Islet precursor cell (in vitro differentiated cells): ENCODE results near the gene ZNF630.
"Not testable (repeated sequence)": the region's sequence is repeated elsewhere in the genome, so short reads cannot be mapped to it uniquely, and the experiment has no call there.

Source experiments
- DNase-seq: peaks from one replicate; pipeline ENCODE4 v3.0.0-alpha.2; 2018

ZNF630 gene

GRCh38 chrX:48071064-48071985 is at the start of gene ZNF630:
Gene ZNF630, minus strand, starts transcription at chrX:48071640. Its CDS starts 4,754 bp downstream, at chrX:48066886.
- DNase-seq = peak; percentile 86

DNA sequence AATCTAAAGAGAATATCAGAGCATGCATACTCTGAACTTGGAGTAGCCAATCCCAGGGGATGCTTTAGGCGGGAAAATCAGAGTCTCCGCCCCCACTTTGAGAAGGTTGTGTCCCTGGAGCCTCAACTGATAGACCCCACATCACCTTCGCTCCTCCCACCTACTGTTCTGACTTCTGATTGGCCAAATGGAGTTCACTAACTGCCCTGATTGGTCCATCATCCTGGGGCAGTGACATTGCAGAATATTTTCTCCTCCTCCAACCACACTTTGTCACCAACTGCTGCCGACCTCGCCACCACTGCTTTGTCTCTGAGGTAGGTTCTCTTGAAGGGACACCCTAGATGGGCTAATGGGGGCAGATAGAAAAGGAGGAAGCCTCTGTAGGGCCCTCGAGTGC is 36.3 kb upstream of the ZNF630 start:
- DNase-seq = no peak

- DNase-seq = no peak
These were observed 31.5 kb upstream of the ZNF630 start for GRCh38 chrX:48102874-48103374.

DNA sequence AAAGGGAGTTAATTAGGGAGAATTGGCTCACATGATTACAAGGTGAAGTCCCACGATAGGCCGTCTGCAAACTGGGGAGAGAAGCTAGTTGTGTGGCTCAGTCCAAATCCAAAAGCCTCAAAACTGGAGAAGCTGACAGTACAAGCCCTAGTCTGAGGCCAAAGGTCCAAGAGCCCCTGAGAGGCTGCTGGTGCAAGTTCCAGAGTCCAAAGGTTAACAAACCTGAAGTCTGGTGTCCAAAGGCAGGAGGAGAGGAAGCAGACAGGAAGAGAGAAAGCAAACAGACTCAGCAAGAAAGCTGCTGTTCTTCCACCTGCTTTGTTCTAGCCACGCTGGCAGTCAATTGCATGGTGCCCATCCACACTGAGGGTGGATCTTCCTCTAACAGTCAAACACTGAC is 30.0 kb upstream of the ZNF630 start:
- DNase-seq = no peak

GRCh38 chrX:48092558-48092957 is 21.1 kb upstream of the ZNF630 start:
- DNase-seq = not testable (repeated sequence)

DNA sequence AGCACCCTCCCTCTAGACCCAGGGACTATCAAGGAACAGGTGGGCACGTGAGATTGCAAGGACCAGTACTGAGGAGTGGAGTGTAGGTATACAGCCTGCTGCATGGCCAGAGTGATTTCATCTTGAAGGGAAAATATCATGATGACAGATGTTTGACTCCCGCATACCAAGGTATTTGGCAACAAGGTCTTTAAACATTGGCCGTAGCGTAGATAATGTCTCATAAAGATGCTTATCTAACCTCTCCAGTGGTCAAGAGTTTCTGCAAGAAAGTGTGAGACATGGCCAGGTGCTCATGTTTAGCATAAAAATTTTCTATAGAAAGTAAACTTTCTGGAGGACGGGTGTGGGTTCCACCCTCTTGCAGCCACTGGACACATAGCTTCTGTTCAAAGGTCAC is 18.7 kb upstream of the ZNF630 start:
- no peak for DNase-seq

- DNase-seq = no peak
These were observed 14.6 kb upstream of the ZNF630 start for GRCh38 chrX:48086082-48086481.

DNA sequence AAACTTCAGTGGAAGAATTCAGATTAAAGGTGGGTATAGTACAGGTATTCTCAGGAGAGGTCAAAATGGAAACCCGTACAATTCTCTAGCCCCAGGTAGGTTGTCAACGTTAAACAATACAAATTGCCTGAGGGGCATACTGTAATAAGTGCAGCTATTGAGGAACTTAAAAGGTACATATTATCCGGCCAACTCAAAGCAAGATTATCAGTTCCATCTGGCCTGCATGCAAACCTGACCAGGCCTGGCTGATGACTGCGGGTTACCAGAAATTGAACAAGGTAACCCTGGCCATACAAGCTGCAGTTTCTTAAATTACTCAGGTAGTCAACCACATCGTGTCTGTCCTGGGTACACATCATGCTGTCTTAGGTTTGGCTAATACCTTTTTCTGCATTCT is 12.3 kb upstream of the ZNF630 start:
- DNase-seq = peak; percentile 58

DNA sequence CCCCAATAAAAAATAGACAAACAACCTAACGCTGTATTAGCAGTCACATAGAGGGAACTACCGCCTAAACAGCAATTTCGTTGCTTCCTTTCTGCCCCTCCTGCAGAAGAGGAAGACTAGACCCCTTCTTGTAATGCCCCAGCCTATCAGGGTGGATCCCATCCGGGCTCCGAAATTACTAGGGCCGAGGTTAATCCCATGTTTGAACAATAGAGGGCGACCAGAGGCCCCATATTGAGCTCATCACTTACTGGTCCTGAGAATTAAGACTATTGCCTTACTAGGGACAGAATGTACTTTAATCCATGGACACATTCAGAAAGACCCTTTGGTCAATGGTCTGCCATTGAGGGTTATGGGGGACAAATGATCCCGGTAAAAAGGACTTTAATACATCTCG is 11.8 kb upstream of the ZNF630 start:
- DNase-seq = no peak

DNA sequence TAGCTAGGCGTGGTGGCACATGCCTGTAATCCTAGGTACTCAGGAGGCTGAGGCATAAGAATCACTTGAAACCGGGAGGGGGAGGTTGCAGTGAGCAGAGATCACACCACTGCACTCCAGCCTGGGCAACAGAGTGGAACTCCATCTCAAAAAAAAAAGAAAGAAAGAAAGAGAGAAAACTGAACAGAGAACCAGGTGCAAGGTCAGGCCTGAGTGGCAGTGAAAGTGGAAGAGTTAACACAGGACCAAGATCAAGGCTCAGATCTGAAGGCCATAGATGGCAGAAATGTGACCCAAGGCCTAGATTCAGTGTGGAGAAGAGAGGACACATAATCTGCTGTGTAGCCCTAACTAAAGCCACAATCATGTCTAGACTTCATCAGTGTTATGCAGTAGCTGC is 4.9 kb upstream of the ZNF630 start:
- no peak for DNase-seq

DNA sequence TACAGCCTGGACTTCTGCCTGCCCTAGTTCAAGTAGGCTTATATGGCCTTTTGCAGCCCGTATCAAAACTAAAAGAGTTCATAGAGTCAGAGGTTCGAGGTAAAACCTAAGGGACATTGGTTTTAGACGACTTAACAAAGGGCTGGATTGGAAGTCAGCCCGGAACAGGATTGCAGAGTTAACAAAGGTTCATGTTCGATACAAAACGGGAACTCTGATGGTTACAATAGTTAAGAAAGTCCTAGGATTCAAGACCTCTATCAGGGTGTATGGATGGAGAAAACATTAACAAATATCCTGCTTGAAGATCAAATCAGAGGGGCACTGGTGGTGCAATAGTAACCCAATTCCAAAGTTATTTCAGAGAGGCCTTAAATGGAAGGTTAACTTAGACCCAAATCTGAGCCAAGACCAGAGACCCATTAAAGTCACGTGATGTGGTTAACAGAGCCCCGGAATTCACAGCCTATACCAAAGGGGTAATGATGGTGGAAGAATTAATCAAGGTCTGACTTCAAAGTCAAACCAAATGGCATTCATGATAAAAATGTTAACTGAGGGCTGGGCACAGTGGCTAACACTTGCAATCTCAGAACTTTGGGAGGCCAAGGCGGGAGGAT is 656 bp upstream of the ZNF630 start:
- DNase-seq = no peak

DNA sequence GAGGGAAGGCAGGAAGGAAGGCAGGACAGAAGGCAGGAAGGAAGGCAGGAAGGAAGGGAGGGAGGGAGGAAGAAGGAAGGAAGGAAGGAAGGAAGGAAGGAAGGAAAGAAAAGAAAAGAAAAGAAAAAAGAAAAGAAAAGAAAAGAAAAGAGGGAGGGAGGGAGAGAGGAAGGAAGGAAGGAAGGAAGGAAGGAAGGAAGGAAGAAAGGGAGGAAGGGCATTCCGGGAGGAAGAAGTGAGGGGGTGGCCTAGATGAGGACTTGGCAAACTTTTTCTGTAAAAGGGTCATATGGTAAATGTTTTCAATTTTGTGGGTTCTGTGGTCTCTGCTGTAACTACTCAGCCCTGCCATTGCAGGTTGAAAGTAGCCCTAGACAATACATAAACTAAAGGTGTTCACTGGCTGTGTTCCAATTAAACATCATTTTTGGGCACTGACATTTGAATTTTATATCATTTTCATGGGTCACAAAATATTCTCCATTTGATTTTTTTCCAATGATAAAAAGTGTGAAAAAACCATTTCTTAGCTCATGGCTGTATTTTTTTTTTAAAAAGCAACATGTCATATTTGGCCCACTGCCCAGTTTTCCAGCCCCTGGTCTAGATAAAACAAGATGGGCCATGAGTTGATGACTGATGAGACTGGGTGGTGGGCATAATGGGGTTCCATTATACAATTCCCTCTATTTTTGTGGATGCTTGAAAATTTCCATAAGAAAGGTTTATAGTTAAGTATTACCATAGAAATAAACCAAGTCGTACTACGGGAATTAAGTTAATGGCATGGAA is 3.1 kb downstream of the ZNF630 start:
- no peak for DNase-seq

DNA sequence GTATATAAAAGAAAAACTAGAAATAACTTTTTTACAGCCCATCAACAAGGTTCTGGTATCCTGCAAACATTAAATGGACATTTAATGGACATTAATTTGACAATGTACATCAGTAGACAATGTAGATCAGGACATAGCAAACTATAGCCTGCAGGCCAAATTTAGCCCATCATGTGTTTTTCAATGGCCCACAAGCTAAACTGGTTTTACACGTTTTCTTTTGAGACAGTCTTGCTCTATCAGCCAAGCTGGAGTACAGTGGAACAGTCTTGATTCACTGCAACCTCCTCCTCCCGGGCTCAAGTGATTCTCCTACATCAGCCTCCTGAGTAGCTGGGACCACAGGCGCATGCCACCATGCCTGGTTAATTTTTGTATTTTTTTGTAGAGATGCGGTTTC is 7.2 kb downstream of the ZNF630 start:
- DNase-seq = no peak

GRCh38 chrX:48059296-48059639 is 12.2 kb downstream of the ZNF630 start:
- DNase-seq = no peak

DNA sequence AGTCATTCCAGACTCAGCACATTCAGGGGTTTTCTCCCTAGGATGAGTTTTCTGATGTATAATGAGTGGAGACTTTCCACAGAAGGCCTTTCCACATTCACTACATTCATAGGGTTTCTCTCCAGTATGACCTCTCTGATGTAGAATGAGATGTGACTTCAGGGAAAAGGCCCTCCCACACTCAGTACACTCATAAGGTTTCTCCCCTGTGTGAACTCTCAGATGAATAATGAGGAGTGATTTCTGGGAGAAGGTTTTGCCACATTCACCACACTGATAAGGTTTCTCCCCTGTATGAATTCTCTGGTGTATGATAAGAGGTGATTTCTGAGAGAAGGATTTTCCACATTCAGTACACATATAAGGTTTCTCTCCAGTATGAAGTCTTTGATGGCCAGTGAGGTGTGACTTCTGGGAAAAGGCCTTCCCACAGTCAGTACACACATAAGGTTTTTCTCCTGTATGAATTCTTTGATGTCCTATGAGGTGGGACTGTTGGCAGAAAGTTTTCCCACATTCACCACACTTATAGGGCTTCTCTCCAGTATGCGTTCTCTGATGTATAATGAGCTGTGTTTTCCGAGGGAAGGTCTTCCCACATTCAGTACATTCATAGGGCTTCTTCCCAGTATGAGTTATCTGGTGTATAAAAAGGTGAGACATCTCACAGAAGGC is 12.7 kb downstream of the ZNF630 start:
- DNase-seq = no peak

GRCh38 chrX:48046846-48047245 is 24.6 kb downstream of the ZNF630 start:
- DNase-seq = no peak

DNA sequence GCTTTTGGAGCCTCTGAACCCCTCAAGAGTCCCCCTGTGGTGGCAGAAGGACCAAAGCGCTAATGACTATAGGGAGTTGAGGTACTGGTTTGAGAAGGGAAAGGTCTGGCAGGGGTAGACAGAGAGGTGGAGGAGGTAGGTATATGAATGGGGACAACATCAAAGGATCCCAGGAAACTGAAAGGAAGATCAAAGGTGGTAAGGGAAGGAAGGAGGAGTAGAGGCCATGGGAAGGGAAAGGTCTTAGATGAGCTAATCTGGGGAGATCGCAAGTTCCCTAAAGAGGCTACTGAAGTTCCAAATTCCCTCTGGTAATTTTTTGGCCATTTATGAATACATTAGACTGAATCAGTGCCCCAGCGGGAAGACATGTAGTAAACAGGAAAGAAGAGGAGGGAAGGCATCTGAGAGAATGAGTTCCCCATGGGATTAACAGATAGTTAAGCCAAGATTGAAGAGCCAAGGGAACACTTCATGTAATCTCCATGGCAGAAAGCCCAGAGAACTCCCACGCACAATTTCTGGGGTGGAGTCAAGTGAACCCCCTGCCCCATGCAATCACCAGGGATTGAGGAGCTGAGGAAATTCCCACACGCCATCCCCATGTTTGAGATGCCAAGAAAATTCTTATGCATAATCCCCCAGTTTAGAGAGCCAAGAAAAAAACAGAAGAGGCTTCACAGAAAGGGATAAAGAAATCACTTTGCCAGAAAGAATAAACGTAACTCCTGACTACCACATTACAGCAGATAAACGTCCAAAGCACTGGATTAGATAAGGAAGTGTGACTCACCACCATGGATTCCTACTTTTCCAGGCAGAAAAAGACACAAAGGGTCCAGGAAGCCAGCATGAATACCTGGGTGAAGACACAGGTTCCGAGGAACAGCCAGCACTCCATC is 25.8 kb downstream of the ZNF630 start:
- peak; percentile 70 for DNase-seq

DNA sequence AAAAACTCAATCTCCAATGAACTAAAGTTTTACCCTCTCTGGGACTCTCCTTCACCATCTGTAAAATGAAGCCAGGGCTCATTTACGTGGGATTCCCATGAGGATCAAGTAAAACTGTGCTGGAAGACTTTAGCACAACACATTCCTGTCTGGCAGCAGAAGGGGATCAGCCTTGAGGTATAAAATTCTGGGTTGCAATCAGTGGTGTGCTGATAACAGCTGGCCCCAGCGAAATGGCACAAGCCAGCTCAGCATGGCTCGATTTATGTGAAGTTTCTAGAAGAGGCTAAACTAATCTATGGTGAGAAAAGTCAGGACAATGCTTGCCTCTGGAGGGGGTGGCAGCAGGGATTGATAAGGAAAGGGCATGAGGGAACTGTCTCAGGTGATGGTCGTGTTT is 28.4 kb downstream of the ZNF630 start:
- DNase-seq = peak; percentile 50

- DNase-seq = peak; percentile 47
These were observed 35.5 kb downstream of the ZNF630 start for GRCh38 chrX:48035891-48036290.

DNA sequence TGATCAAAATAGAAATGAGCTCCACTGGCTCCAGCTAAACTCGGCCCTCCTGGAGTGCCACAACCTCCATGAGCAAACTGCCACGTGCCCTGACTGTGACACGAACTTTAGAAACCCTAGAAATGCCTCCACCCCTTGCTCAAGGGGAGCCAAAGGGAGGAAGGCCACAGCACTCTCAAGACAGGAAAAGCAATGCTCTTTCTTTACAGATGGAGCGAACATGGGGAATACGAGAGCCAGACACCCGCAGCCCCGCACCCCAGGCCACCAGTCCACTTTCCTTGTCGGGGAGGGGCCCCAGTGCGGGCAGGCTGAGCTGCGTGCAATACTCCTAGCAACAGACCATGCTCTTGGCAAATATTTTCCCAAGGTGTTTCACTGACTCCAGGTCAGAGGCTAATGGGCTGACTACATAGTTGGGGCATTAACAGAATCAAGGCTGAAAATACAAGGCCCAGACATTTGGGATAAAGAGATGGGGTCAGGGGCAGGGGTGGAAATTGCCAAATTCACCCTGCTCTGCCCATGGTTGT is 40.7 kb downstream of the ZNF630 start:
- not testable (repeated sequence) for DNase-seq

- no peak for DNase-seq
These were observed 41.2 kb downstream of the ZNF630 start for GRCh38 chrX:48030237-48030636.
